Fibroblast of mammary gland (primary cell): ENCODE data around the gene TSPAN32.

Source experiments
- DNase-seq: peaks from one replicate; pipeline ENCODE4 v3.0.0-alpha.2; 2010; ENCODE audit warnings: low read depth
- H3K4me3 ChIP-seq: 2 replicates; pipeline ENCODE4 v1.5.1; 2011; ENCODE audit warnings: low read depth, mild to moderate bottlenecking, low read length, moderate library complexity; ENCODE audit not compliant: control insufficient read depth
- CTCF ChIP-seq: conservative IDR thresholded peaks from 2 replicates; pipeline ENCODE4 v1.5.1; 2011; ENCODE audit warnings: low read depth, low read length, inconsistent platforms; ENCODE audit not compliant: control insufficient read depth, insufficient read depth

TSPAN32 gene

GRCh38 chr11:2259466-2259830 lies 42.4 kb upstream of the TSPAN32 start:
- H3K4me3 ChIP-seq, result no peak overlapping the region
- TF ChIP-seq CTCF, result no peak
- no peak for DNase-seq

- DNase-seq, result no peak
- no peak overlapping the region for H3K4me3 ChIP-seq
- no peak for TF ChIP-seq CTCF
These were observed 41.8 kb upstream of the TSPAN32 start for GRCh38 chr11:2259897-2260451.

GRCh38 chr11:2260491-2261364 lies 41.1 kb upstream of the TSPAN32 start:
- TF ChIP-seq CTCF, result no peak
- DNase-seq, result no peak
- H3K4me3 ChIP-seq, result no peak overlapping the region

GRCh38 chr11:2261436-2262230 lies 40.2 kb upstream of the TSPAN32 start:
- DNase-seq, result no peak
- TF ChIP-seq CTCF, result no peak
- no peak overlapping the region for H3K4me3 ChIP-seq

- no peak for DNase-seq
- no peak overlapping the region for H3K4me3 ChIP-seq
- no peak for TF ChIP-seq CTCF
These were observed 39.3 kb upstream of the TSPAN32 start for GRCh38 chr11:2262301-2263070.

GRCh38 chr11:2263071-2263565 lies 38.7 kb upstream of the TSPAN32 start:
- TF ChIP-seq CTCF, result no peak
- no peak for DNase-seq
- H3K4me3 ChIP-seq, result no peak overlapping the region
